NCI-H1436 treated with DMSO at 0.1 percent for 48 hours (cell line): ENCODE data around the gene CMTM8.
"Not testable (repeated sequence)": the region's sequence is repeated elsewhere in the genome, so short reads cannot be mapped to it uniquely, and the experiment has no call there.

ENCODE experiments used
- DNase-seq: peaks from one replicate; lab custom pipeline; 2025; lab: John Stamatoyannopoulos, UW

The CMTM8 gene

DNA sequence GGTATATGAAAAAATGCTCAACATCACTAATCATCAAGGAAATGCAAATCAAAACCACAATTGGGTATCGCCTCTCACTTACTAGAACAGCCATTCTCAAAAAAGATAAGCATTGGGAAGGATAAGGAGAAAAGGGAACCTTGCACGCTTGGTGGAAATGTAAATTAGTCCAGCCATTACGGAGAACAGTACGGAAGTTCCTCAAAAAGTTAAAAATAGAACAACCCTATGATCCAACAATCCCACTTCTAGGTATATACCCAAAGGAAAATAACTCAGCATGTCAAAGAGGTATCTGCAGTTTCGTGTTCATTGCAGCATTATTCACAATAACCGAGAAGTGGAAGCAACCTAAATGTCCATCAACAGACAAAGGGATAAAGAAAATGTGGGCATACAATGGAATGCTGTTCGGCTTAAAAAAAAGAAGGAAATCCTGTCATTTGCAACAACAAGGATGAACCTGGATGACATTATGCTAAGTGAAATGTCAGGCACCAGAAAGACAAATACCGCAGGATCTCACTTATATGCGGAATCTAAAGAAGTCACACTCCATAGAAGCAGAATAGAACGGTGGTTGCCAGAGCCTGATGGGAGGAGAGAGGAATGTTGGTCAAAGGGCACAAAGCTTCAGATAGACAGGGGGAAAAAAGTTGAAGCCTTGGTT lies 141.5 kb downstream of the CMTM8 start:
- DNase-seq = no peak

DNA sequence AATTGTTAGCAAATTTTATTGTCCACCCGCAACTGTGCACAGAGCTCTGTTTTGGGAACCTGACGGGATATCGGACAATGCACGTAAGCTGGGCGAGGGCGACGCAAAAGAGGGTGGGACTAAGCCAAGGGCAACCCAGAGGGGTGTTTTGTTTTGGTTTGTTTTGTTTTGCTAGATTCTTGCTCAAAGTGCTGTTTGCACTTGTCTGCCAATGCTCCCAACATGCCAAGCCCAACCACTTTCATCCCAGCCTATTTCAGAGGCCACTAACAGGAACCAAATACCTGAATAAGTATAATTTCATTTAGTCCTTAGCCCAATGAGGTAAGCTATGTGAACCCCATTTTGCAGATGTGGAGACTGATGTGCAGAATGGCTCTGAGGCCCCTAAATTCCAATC lies 143.4 kb downstream of the CMTM8 start:
- no peak for DNase-seq

DNA sequence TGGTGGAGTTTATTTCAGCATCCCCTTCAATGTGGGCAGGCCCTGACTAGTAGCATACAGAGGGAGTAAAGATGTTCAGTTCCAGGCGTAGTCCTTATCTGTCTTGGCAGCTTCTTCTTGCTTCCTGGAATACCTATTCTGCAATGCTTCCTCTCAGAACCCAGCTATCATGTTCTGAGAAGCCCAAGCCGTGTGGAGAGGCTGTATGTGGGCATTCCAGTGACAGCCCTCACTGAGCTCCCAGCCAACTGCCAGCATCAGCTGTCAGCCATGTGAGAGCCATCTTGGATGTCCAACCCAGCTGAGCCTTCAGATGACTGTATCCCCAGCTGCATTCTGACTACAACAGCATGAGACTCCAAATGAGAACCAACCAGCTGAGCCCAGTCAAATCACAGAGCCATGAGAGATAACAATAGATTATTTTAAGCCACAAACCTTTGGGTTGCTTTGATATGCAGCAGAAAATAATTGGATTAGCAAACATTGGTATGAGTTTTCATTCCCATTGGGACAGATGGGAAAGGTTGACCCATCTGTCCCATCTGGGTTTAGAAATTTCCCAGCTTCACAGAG lies 144.7 kb downstream of the CMTM8 start:
- DNase-seq = no peak

DNA sequence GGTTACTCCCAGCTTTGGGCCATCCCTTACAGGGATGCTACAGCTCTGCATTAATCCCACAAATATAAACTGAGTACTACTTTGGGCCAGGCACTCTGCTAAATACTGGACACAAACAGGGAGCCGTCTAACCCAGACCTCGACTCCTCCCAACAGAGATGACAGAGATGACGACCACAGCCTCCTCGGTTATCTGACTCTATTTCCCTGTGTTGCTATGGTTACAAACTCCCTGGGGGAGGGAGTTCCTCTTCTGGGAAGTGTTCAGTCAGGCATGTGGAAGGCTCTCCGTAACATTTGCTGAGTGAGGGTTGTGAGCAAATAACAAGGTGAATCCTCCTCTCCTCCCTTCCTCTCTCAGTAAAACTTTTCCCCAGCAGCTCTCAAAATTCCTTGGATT lies 146.5 kb downstream of the CMTM8 start:
- DNase-seq = no peak

DNA sequence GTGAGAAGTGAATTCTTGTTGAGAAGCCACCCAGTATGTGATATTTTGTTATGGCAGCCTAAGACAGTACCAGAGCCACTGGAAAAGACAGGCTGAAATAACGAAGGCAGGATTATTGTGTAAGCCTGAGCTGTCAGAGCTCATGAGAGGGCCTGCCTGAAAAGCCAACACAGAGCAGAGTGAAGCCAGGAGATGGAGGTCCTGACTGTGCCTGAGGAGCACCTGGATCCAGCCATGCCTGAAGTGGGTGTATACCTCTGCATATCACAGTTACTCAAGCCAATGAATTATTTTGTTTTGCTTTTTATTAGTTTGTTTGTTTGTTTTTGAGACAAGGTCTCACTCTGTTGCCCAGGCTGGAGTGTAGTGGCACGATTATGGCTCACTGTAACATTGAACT lies 149.0 kb downstream of the CMTM8 start:
- DNase-seq = no peak

DNA sequence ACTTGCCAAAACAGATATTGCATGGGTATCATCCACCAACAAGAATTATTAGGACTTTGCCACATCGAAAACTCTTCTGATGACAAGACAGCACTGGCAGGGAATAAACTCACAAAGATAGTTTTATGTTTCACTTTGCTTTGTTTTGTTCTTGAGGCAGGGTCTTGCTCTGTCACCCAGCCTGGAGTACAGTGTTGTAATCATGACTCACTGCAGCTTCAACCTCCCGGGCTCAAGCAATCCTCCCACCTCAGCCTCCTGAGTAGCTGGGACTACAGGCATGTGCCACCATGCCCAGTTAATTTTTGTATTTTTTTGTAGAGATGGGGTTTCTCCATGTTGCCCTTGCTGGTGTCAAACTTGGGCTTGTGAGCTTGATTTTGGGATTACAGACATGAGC lies 151.1 kb downstream of the CMTM8 start:
- not testable (repeated sequence) for DNase-seq

DNA sequence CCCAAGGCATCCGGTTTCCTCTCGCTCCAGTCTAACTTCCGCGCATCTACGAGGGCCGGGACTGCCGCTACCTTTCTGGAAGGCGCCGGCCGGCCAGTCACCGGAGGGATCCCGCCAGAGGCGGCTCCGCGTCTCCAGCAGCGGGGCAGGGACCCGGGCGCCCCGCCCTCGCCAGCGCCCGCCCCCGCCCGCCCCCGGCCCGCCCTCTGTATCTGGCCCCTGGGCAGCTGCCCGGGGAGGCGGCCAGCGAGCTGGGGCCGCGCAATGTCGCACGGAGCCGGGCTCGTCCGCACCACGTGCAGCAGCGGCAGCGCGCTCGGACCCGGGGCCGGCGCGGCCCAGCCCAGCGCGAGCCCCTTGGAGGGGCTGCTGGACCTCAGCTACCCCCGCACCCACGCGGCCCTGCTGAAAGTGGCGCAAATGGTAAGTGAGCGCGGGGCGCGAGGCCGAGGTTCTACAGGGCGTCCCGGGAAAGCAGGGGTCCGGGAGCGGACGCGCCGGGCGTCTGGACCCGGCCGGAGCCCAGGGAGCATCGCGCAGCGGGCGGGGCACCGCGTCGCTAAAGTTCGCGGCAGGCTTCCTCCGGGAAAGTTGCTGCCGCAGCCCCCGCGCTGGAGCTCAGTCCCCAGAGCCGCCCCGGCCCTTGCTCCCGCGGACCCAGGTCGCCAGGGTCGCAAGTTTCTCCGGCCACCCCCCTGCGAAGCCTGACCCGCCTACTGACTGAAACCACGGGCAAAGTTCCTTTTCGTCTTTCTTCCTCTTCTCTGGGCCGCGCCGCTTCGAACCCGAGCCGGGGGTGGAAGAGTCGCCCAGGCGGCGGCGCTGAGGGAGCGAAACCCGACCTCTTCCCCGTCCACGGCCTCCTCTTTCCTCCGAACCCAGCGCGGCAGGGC lies 153.4 kb downstream of the CMTM8 start, which contains the start of gene CMTM7:
Gene CMTM7 (plus strand): TSS at position 211 of the 893 bp plus-strand sequence. CDS start 54 bp downstream, at position 265.
- no peak for DNase-seq

DNA sequence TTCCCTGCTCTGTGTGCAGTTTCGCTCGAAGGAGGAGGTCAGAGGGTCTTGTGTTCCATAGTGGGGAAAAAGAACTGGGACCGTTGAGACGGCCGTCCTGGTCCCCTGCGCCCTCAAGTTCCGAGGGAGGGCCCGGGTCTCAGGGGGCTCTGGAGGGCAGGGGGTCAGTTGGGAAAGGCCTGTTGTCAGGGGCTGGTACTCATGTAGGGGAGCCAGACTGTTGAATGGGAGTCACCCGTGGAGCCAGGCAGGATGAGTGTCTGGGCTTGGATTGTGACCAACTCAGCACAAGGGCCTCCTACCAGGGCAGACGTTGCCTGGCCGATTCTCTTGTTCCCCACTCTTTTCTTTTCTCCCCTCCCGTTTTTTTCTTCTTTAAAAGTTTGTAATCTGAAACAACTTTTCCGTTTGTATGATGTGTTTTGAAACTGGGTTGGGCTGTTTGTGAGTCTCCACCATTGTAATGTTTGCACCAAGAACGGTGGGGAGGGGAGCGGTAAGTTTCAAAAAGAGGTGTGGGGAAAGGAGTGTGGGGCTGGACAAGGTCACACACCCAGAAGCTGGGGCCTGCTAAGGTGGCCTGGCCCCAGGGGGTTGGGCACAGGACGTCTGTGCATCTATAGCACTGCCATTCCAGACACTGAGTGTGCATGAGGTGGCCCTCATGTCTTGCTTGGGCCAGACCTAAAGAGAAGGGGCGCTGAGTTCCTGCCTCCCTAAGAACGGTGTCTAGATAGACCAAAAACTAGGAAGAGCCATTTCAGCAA lies 154.2 kb downstream of the CMTM8 start:
- DNase-seq = no peak

DNA sequence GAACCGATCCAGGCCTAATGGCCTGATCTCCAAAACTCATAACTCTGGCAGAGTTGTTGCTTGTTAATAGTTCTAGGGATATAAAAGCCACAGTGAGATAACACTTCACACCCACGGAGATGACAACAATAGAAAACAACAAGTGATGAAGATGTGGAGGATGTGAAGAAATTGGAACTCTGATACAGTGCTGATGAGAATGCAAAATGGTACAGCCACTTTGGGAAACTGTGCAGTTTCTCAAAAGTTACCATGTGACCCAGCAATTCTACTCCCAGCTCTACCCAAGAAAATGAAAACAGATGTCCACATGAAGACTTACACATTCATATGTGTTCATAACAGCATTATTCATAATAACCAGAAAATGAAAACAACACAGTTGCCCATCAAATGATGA lies 157.0 kb downstream of the CMTM8 start:
- DNase-seq = no peak

DNA sequence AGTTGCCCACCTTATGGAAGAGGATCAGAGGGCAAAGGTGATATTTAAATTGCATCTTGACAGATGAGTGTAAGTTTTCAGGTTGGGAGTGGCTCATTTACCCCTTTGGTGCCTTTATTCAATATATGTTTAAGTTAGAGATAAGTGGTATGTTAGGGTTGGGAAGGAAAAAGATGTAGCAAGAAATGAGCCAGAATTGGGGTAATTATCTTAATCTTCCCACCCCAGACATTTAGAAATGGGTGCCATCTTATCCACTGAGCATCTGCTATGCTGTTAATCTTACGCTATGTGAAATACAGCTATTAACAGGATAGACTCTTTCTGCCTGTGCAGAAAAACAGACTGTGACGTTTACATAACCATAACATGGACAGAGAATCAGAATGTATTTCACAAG lies 159.5 kb downstream of the CMTM8 start:
- DNase-seq = no peak

DNA sequence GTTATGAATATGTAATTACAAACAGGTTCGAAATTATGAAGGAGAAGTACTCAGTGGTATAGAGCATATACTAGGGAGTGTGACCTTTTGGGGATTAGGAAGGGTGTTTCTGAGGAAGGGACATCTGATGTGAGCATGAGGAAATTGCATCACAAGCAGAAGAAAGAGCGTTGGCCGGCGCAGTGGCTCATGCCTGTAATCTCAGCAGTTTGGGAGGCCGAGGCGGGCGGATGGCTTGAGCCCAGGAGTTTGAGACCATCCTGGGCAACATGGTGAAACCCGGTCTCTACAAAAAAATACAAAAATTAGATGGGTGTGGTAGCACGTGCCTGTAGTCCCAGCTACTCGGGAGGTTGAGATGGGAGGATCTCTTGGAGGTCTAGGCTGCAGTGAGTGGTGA lies 160.1 kb downstream of the CMTM8 start:
- DNase-seq = no peak

DNA sequence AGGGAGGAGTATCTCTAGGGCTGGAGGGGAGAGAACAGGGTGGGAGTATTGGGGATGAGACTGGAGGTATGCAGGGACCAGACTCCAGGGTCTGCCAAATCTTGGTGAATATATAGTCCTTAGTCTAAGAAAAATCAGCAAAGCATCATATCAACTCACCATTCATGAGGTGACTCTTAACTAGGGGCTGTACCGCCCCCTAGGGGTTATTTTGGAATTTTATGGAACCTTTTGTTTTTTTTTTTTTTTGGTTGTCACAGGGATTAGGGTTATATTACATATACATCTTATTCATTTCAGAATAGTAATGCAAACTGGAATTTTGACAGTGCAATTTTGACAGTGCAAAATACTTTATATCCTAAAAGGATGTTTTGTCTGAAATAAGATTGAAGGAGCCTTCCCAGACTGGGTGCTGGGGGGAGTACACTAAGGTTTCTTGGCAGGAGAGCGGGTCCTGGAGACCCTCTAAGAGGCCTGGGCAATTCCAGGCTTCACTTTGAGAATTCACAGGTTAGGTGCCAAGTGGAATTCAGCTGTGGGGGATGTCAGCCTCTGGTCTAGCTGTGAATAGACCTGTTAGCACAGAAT lies 160.6 kb downstream of the CMTM8 start:
- DNase-seq = no peak

DNA sequence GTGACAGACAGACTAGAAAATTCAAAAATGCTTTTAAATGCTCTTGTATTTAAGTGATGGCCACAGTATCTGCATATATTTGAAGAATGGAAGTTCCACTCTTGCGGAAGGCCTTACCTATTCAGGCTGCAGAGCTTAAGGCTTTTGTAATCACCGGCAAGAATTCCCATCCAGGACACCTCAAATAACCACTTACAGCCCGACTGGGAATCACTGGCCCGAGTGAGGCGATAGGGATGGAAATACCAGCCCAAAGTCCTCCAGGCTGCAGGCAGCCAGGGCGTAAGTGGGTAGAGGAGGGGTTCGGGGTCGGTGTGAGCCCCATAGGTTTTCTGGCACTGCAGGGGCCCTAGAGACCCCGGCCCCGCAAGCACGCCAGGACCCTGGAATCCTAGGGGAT lies 162.6 kb downstream of the CMTM8 start:
- no peak for DNase-seq

DNA sequence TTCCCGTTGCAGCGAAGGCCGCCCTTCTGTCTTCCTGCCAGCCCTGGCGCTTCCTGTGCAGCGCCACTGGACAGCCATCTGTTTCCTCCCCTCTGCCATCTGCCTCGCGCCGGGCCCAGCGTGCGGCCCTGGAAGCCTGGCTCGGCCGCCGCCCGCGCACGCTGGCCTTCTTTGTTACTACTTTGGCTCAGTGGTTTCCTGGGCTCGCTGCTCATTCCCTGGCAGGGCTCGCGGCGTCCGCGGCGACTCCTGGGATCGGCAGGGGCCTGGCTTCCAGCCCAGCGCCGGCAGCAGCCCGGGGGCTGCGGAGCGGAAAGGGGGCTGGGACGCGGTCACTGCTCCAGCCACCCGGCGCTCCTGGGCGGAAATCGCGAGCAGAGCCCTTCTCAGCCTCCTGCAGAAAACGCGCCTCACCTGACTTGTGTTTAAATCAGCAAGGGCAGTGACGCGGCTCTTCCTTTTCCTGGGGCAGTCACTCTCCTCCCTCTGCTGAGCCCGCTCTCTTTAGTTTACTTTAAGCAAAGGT lies 163.1 kb downstream of the CMTM8 start:
- no peak for DNase-seq

DNA sequence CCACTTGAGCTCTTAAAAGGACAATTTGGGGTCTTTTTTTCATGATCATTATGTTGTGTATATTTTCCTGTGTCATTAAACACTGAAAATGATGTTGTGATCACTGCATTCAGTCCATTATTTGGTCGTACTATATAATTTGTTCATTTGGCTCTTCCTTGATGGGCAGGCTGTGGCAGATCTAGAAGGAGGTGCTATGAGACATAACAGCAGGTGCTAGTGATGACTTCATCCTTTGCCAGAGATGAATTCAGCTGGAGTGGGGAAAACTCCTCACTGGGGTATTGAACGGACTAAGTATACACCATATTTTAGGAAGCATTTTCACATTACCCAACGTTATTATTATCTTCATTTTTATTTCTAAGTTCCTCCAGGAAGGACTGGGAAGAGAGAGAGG lies 165.2 kb downstream of the CMTM8 start:
- no peak for DNase-seq

DNA sequence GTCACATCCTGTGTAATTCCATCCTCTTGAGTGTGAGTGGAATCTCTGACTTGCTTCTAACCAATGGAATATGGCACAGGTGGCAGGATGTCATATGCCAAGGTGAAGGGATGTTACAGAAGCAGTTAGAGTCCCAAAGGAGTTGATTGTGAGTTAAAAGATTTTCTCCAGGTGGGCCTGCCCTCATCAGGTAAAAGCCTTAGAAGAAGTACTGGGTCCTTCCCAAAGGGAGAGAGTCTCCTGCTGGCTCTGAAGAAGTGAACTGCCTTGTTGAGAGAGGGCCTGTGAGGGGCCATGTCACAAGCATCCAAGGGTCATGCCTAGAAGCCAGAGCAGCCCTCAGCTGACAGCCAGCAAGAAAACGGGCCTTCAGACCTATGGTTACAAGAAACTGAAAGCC lies 166.2 kb downstream of the CMTM8 start:
- DNase-seq = no peak

DNA sequence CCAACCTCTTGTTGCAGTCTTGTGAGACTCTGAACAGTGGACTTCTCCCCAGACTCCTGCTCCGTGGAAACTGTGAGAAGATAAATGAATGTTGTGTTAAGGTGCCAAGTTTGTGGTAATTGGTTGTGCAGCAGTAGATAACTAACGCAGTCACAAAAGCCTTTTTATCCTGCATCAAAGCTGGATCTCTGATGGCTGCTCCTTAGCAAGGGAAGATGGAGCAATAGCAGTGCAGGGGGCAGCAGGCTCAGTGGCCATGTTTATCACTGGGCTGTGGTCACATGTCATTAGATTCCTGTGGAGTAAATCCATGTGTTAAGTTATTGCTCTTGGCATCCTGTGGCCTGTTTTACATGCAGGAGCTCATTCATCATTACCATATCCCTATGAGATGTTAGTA lies 166.7 kb downstream of the CMTM8 start:
- no peak for DNase-seq

DNA sequence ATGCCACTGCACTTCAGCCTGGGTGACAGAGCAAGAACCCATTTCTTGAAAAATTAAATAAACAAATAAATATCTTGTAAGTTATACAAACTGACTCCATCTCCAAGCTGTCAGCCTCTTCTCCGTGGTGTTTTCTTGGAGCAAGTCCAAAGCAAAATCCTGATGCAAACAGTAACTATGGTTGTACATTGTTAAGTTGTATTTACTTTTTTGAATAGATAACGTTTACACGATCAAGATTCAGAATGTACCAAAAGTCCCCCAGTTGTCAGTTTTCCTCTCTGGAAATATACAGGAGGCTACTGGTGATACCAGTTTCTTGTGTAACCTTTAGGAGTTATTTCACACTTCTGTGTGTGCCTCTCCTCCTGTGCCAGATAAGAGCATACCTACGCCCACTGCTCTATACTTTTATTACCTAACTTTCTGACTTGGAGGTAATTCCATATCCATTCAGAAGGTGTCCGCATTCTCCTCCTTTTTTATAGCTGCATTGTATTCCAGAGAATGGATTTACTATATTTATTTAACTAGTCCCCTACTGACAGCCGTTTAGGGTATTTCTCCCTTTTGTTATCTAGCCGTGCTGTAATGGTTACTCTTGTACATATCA lies 167.3 kb downstream of the CMTM8 start:
- no peak for DNase-seq

DNA sequence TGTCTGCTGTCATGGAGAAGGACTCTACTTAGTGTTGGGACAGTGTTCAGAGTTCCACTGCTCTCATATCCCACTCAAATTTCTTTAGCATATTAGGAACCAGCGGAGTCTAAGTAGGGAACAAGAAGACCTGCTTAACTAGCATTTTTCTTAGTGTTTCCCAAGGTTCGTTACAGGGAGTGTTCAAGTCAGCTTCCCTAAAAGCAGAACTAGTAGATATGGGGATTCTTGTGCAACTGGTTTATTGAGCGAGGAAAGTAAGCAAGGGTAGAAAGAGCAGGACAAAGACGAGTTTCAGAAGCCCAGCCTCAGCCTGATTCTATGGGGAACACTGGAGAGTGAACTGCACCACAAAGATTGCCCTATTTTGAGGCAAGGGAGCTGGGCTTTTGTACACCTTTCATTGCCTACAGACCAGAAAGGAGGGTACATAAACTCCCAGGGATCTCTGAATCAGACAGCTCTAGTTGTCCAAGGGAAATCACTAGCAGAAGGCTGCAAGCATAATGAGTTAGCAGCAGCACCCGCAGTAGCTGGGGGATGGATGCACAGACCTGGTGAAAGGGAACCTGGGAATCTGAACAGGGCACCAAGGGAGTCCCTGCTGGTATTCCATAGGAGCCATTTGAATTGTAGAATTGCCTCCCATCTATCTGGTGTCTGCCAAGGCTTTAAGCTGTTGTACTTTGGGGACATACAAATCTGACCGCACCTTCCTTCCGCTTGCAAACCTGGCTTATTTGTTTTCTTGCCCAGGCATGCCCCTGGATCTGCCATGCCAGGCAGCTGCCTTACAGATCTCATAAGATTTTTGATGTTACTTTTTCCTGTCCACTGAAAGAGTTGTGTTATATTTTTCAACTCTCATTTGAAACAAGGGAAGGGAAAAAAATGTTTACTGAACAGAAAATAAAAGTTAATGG lies 168.3 kb downstream of the CMTM8 start:
- DNase-seq = no peak
